Hepatocyte (in vitro differentiated cells): ENCODE results near the gene SRGN. TPM values are rescaled to one million over a fixed set of nuclear protein-coding genes. Genes with fewer than 3 reads are reported as not detected.

Experiments
- DNase-seq: peaks from one replicate; pipeline ENCODE4 v3.0.0-alpha.2; 2016; ENCODE audit warnings: low spot score
- H2AFZ ChIP-seq: fragments of 200-600 bp; sonication (generic); 2 replicates; pipeline ENCODE4 v1.6.0; 2016; ENCODE audit warnings: antibody characterized with exemption, mild to moderate bottlenecking
- H3K27ac ChIP-seq: fragments of 200-600 bp; sonication (generic); 2 replicates; pipeline ENCODE4 v1.5.1; 2016; ENCODE audit warnings: mild to moderate bottlenecking
- H3K27me3 ChIP-seq: fragments of 200-600 bp; sonication (generic); 2 replicates; pipeline ENCODE4 v1.6.1; 2016
- H3K36me3 ChIP-seq: fragments of 200-600 bp; sonication (generic); replicated peaks from 2 replicates; pipeline ENCODE4 v1.5.1; 2016; ENCODE audit warnings: low read depth; ENCODE audit not compliant: insufficient read depth
- H3K4me1 ChIP-seq: fragments of 200-600 bp; sonication (generic); 2 replicates; pipeline ENCODE4 v1.5.1; 2016; ENCODE audit warnings: mild to moderate bottlenecking, moderate library complexity; ENCODE audit not compliant: insufficient read depth
- H3K4me2 ChIP-seq: fragments of 200-600 bp; sonication (generic); 2 replicates; pipeline ENCODE4 v1.6.0; 2016
- H3K4me3 ChIP-seq: fragments of 200-600 bp; sonication (generic); 2 replicates; pipeline ENCODE4 v1.5.1; 2016; ENCODE audit warnings: mild to moderate bottlenecking
- H3K79me2 ChIP-seq: fragments of 200-600 bp; sonication (generic); 2 replicates; pipeline ENCODE4 v1.6.0; 2017; ENCODE audit warnings: mild to moderate bottlenecking
- H3K9me2 ChIP-seq: fragments of 200-600 bp; sonication (generic); replicated peaks from 2 replicates; pipeline ENCODE4 v1.6.0; 2017; ENCODE audit warnings: mild to moderate bottlenecking; ENCODE audit not compliant: insufficient read depth
- H3K9me3 ChIP-seq: fragments of 200-600 bp; sonication (generic); 2 replicates; pipeline ENCODE4 v1.5.1; 2016; ENCODE audit warnings: low read depth, mild to moderate bottlenecking
- H4K20me1 ChIP-seq: fragments of 200-600 bp; sonication (generic); 2 replicates; pipeline ENCODE4 v1.6.0; 2016; ENCODE audit warnings: mild to moderate bottlenecking; ENCODE audit not compliant: insufficient read depth, poor library complexity, severe bottlenecking
- CTCF ChIP-seq: fragments of 200-600 bp; sonication (generic); IDR thresholded peaks from 2 replicates; pipeline ENCODE4 v1.5.1; 2016; ENCODE audit warnings: antibody characterized with exemption, mild to moderate bottlenecking; ENCODE audit not compliant: poor library complexity
- EZH2 ChIP-seq: fragments of 200-600 bp; sonication (generic); IDR thresholded peaks from 2 replicates; pipeline ENCODE4 v1.6.1; 2016; ENCODE audit warnings: antibody characterized with exemption, mild to moderate bottlenecking, borderline replicate concordance
- EZH2phosphoT487 ChIP-seq: fragments of 200-600 bp; sonication (generic); IDR thresholded peaks from one replicate; pipeline ENCODE4 v1.6.1; 2018; ENCODE audit warnings: antibody characterized with exemption, mild to moderate bottlenecking, low read depth, moderate library complexity; ENCODE audit not compliant: unreplicated experiment, severe bottlenecking
- WGBS: methylation state at CpG from one replicate; pipeline ENCODE4 v1.1.6; 2016; ENCODE audit warnings: low lambda C conversion rate; ENCODE audit errors: missing lambda C conversion rate; 5-methylcytosine and 5-hydroxymethylcytosine counted together
- polyA plus RNA-seq: library from polyadenylated mRNA; unstranded; fragments of >200 nt; fragmentation: Nextera tagmentation; extraction: Ambion mirVana; gene quantifications from 2 replicates; pipeline ENCODE4 v1.2.1, GENCODE V29; 2016
- total RNA-seq: library from RNA; depleted of rRNA; stranded (reverse); fragments of >200 nt; gene quantifications from 2 replicates; pipeline ENCODE4 v1.2.3, GENCODE V29; 2014

Gene SRGN
- total and polyA plus RNA-seq, 2 experiments from 2014 or later = 0.36 to 2.5 TPM

- WGBS = 97% methylated on average over 2 of the region's 2 CpGs
- H3K4me3 ChIP-seq = no peak overlapping the region
- H4K20me1 ChIP-seq = no peaks in the 10 kb centered on the region
- H3K9me3 ChIP-seq = no peaks in the 10 kb centered on the region
- H2AFZ ChIP-seq = no peak overlapping the region
- H3K4me1 ChIP-seq = no peaks in the 10 kb centered on the region
- H3K27me3 ChIP-seq = no peaks in the 10 kb centered on the region
- H3K79me2 ChIP-seq = no peaks in the 10 kb centered on the region
- H3K27ac ChIP-seq = no peak overlapping the region
- no peaks in the 10 kb centered on the region for H3K9me2 ChIP-seq
- no peak for DNase-seq
- no peaks in the 10 kb centered on the region for H3K36me3 ChIP-seq
- TF ChIP-seq CTCF (no peak), EZH2phosphoT487 (no peak), EZH2 (no peak)
- no peak overlapping the region for H3K4me2 ChIP-seq
Measured at GRCh38 chr10:69055241-69055640, 32.7 kb upstream of the SRGN start.

- H3K4me2 ChIP-seq = no peak overlapping the region
- no peaks in the 10 kb centered on the region for H4K20me1 ChIP-seq
- no peaks in the 10 kb centered on the region for H3K79me2 ChIP-seq
- TF ChIP-seq CTCF (no peak), EZH2phosphoT487 (no peak)
- no peak overlapping the region for H3K4me3 ChIP-seq
- H3K27me3 ChIP-seq = no peaks in the 10 kb centered on the region
- DNase-seq = no peak
- no peaks in the 10 kb centered on the region for H3K9me2 ChIP-seq
- H2AFZ ChIP-seq = no peak overlapping the region
- no peaks in the 10 kb centered on the region for H3K4me1 ChIP-seq
- H3K9me3 ChIP-seq = no peaks in the 10 kb centered on the region
- H3K36me3 ChIP-seq = no peaks in the 10 kb centered on the region
- no peak overlapping the region for H3K27ac ChIP-seq
- WGBS = 80% methylated on average over 7 of the region's 7 CpGs
Measured at GRCh38 chr10:69056129-69056528, 31.8 kb upstream of the SRGN start.

DNA sequence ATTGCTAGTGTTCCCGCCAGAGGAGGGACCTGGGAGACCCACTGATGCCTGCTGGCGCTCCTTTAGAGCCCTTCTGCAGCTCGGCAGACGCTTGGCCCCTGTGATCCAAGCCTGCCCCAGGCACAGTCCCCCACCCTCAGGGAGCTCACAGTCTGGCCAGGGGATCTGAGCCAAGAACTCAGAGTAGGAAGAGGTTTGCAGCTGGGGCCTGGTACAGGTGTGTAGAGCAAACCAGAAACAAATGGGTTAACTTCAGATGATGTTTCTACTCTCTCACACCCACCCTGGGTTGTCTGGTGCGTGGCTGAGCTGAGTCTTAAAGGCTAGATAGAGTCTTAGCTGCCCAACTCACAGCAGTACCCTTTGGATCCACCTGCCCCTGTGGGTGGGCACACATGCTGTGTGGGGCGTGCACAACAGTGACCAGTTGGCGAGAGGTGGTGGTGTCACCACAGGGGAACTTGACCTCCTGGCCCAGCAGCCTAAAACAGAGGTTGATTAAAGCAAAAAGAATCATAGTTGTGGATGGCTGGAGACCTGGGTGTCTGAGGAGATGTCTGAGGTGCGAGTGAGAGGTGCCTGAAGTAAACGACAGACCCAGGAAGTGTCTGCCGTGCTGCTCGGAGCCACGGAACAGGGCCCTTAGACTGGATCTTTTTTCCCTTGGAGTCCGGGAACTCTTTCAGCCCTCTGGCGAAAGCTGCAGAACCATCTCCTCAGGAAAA, 31.2 kb upstream of the SRGN start:
- no peaks in the 10 kb centered on the region for H3K4me1 ChIP-seq
- no peak for DNase-seq
- H2AFZ ChIP-seq = no peak overlapping the region
- H3K36me3 ChIP-seq = no peaks in the 10 kb centered on the region
- no peaks in the 10 kb centered on the region for H3K79me2 ChIP-seq
- TF ChIP-seq EZH2 (no peak), EZH2phosphoT487 (no peak), CTCF (no peak)
- H4K20me1 ChIP-seq = no peaks in the 10 kb centered on the region
- WGBS = 80% methylated on average over 13 of the region's 14 CpGs
- no peak overlapping the region for H3K27ac ChIP-seq
- no peaks in the 10 kb centered on the region for H3K9me3 ChIP-seq
- no peaks in the 10 kb centered on the region for H3K27me3 ChIP-seq
- no peaks in the 10 kb centered on the region for H3K9me2 ChIP-seq
- no peak overlapping the region for H3K4me3 ChIP-seq
- no peak overlapping the region for H3K4me2 ChIP-seq
